ENCODE measurements around the gene BLVRB.
"Not testable (repeated sequence)": the region's sequence is repeated elsewhere in the genome, so short reads cannot be mapped to it uniquely, and the experiment has no call there.

The BLVRB gene

DNA sequence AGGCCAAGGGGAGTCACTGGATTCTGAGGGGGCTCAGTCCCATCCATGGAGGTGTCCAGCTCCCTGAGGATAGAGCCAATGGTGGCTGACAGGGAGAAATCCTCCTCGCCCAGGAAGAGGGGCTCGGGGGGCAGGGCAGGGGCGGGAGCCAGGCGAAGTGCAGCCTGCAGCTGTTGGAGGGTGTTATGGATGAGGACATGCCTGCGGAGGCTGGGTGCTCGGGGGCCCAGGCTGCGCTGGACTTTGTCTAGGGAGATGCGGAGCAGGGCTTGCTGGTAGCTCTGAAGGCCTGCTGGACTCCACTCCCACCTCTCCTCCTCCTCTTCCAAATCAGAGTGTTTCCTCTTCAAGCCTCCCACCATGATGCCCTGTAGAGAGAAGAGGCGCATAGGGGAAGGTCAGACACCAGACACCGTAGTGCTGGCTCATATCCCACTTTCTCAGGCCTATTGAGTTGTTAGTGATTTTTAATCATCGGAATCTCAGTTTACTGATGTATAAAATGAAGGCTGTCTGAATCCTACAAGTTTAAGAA lies 23.8 kb downstream of the BLVRB start:
- no peaks in the 10 kb centered on the region for H4K20me1 ChIP-seq (ENCODE audit: insufficient read depth, low read length)
- H2AFZ ChIP-seq (ENCODE audit: low read length), result no peak overlapping the region
- H3K4me2 ChIP-seq (ENCODE audit: low read length), result peak overlapping the region; percentile 87
- no peaks in the 10 kb centered on the region for H3F3A ChIP-seq (ENCODE audit: insufficient read depth, low read length)
- no peaks in the 10 kb centered on the region for H3K27me3 ChIP-seq (ENCODE audit: insufficient read depth, low read length)
- TF ChIP-seq EZH2 (IDR thresholded peaks at IDR 0.05; ENCODE audit: borderline replicate concordance, low read length), result no peak
- TF ChIP-seq, protein P1, sequence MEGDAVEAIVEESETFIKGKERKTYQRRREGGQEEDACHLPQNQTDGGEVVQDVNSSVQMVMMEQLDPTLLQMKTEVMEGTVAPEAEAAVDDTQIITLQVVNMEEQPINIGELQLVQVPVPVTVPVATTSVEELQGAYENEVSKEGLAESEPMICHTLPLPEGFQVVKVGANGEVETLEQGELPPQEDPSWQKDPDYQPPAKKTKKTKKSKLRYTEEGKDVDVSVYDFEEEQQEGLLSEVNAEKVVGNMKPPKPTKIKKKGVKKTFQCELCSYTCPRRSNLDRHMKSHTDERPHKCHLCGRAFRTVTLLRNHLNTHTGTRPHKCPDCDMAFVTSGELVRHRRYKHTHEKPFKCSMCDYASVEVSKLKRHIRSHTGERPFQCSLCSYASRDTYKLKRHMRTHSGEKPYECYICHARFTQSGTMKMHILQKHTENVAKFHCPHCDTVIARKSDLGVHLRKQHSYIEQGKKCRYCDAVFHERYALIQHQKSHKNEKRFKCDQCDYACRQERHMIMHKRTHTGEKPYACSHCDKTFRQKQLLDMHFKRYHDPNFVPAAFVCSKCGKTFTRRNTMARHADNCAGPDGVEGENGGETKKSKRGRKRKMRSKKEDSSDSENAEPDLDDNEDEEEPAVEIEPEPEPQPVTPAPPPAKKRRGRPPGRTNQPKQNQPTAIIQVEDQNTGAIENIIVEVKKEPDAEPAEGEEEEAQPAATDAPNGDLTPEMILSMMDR (IDR thresholded peaks at IDR 0.05; ENCODE audit: low read length), result no peak
- H3K9me2 ChIP-seq (ENCODE audit: low read depth, low read length), result no peaks in the 10 kb centered on the region
- H3K36me3 ChIP-seq (ENCODE audit: insufficient read depth, low read length), result peaks cover 21% of the 10 kb centered on the region; the same call in 1 of the 2 replicates
- peak overlapping the region; percentile 81 for H3K9ac ChIP-seq (ENCODE audit: low read length)
- no peaks in the 10 kb centered on the region for H3K9me3 ChIP-seq (ENCODE audit: low read length)
- peaks cover 13% of the 10 kb centered on the region for H3K4me1 ChIP-seq (ENCODE audit: insufficient read depth, low read length, severe bottlenecking)
- H3K79me2 ChIP-seq (ENCODE audit: insufficient read depth, low read length), result peaks cover 10% of the 10 kb centered on the region
- peak overlapping the region; percentile 88 for H3K4me3 ChIP-seq (ENCODE audit: low read depth, low read length, poor library complexity, severe bottlenecking)
- peak overlapping the region; percentile 69 for H3K27ac ChIP-seq (ENCODE audit: low read depth, low read length, poor library complexity, severe bottlenecking)

DNA sequence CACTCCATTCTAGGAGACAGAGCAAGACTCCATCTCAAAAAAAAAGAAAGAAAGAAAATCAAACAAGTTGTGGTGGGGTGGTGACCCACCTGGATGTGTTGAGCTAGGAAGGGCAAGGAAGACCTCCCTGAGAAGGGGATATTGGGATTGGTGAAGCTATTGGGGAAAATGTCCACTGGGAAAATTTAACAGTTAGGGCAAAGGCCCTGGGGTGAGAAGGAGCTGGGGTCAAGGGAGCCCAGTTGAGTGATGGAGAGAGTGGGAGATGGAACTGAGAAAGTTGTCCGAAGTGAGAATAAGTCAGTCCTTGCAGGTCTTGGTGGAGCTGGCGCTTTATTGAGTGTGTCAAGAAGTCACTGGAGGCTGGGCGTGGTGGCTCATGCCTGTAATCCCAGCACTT lies 27.3 kb downstream of the BLVRB start:
- H3K4me2 ChIP-seq (ENCODE audit: low read length), result no peak overlapping the region
- H3K36me3 ChIP-seq (ENCODE audit: insufficient read depth, low read length), result peaks cover 21% of the 10 kb centered on the region; the same call in 1 of the 2 replicates
- H3K4me3 ChIP-seq (ENCODE audit: low read depth, low read length, poor library complexity, severe bottlenecking), result no peak overlapping the region
- H3K9ac ChIP-seq (ENCODE audit: low read length), result no peak overlapping the region
- TF ChIP-seq EZH2 (IDR thresholded peaks at IDR 0.05; ENCODE audit: borderline replicate concordance, low read length), result no peak
- TF ChIP-seq, protein P1 (IDR thresholded peaks at IDR 0.05; ENCODE audit: low read length), result no peak
- no peak overlapping the region for H2AFZ ChIP-seq (ENCODE audit: low read length)
- no peaks in the 10 kb centered on the region for H3K9me3 ChIP-seq (ENCODE audit: low read length)
- no peaks in the 10 kb centered on the region for H3K9me2 ChIP-seq (ENCODE audit: low read depth, low read length)
- H3F3A ChIP-seq (ENCODE audit: insufficient read depth, low read length), result no peaks in the 10 kb centered on the region
- H3K27ac ChIP-seq (ENCODE audit: low read depth, low read length, poor library complexity, severe bottlenecking), result peak overlapping the region; percentile 17
- H3K79me2 ChIP-seq (ENCODE audit: insufficient read depth, low read length), result peaks cover 10% of the 10 kb centered on the region
- H4K20me1 ChIP-seq (ENCODE audit: insufficient read depth, low read length), result no peaks in the 10 kb centered on the region
- H3K27me3 ChIP-seq (ENCODE audit: insufficient read depth, low read length), result no peaks in the 10 kb centered on the region
- H3K4me1 ChIP-seq (ENCODE audit: insufficient read depth, low read length, severe bottlenecking), result peaks cover 31% of the 10 kb centered on the region

DNA sequence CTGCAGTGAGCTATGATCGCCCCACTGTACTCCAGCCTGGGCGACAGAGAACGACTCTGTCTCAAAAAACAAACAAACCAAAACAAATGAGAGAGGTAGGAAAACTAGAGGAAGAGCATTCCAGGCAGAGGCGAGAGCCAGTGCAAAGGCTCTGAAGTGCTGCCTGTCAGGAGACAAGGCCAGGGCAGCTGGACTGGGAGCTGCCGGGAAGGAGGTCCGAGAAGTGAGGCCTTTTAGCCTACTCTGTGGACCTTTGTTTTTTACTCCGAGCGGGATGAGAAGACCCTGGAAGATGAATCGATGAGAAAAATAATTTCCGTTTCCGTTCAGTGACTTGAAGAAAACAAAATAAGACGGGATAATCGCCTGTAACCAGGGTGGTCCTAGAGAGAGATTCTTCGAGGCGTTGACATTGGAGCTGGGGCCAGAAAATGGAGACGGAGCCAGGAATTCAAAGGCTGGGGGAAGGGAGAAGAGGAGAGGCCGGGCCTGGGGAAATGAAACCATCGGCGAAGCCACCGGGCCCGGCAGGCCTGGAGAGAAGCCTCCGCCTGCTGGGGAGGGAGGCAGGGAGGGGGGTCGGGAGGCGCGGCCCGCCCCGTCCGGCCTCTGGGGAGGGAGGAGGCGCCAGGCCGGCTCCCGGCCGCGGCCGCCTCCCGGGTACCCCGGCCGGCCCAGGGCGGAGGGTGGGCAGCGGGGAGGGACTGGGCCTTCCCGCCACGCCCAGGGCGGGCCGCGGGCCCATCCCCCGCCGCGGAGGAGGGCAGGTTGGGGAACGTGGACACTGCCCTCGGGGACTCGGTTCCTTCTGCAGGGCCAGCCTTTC lies 31.9 kb downstream of the BLVRB start:
- Histone ChIP-seq H3K4me3 (ENCODE audit: low read depth, low read length, poor library complexity, severe bottlenecking) (peak overlapping the region; percentile 50), H3K36me3 (ENCODE audit: insufficient read depth, low read length) (no peaks in the 10 kb centered on the region), H4K20me1 (ENCODE audit: insufficient read depth, low read length) (no peaks in the 10 kb centered on the region), H3K9me2 (ENCODE audit: low read depth, low read length) (no peaks in the 10 kb centered on the region), H3K27ac (ENCODE audit: low read depth, low read length, poor library complexity, severe bottlenecking) (peak overlapping the region; percentile 87), H3F3A (ENCODE audit: insufficient read depth, low read length) (no peaks in the 10 kb centered on the region), H3K4me1 (ENCODE audit: insufficient read depth, low read length, severe bottlenecking) (peaks cover 26% of the 10 kb centered on the region), H2AFZ (ENCODE audit: low read length) (peak overlapping the region; percentile 86; the same call in 1 of the 2 replicates), H3K27me3 (ENCODE audit: insufficient read depth, low read length) (no peaks in the 10 kb centered on the region), H3K9ac (ENCODE audit: low read length) (peak overlapping the region; percentile 52), H3K79me2 (ENCODE audit: insufficient read depth, low read length) (no peaks in the 10 kb centered on the region), H3K9me3 (ENCODE audit: low read length) (no peaks in the 10 kb centered on the region), H3K4me2 (ENCODE audit: low read length) (peak overlapping the region; percentile 63)
- TF ChIP-seq, protein P1 (IDR thresholded peaks at IDR 0.05; ENCODE audit: low read length), result no peak
- TF ChIP-seq EZH2 (IDR thresholded peaks at IDR 0.05; ENCODE audit: borderline replicate concordance, low read length), result no peak

DNA sequence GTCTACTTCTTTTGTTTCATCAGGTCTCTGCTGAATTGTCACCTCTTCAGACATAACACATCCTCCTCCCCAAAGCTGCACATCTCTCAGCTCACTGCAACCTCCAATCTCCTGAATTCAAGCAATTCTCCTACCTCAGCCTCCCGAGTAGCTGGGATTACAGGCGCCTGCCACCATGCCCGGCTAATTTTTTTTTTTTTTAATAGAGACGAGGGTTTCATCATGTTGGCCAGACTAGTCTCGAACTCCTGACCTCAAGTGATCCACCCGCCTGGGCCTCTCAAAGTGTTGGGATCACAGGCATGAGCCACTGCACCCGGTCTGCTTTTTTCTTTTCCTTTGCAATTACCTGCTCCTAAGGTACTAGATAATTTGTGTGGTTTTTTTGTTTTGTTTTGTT lies 32.8 kb downstream of the BLVRB start:
- not testable (repeated sequence) for H3K9me3 ChIP-seq (ENCODE audit: low read length); H3K79me2 ChIP-seq (ENCODE audit: insufficient read depth, low read length); H3K27me3 ChIP-seq (ENCODE audit: insufficient read depth, low read length); H3K9me2 ChIP-seq (ENCODE audit: low read depth, low read length); H3K4me3 ChIP-seq (ENCODE audit: low read depth, low read length, poor library complexity, severe bottlenecking); H4K20me1 ChIP-seq (ENCODE audit: insufficient read depth, low read length); H3F3A ChIP-seq (ENCODE audit: insufficient read depth, low read length); H3K36me3 ChIP-seq (ENCODE audit: insufficient read depth, low read length); H3K9ac ChIP-seq (ENCODE audit: low read length); H2AFZ ChIP-seq (ENCODE audit: low read length); H3K4me2 ChIP-seq (ENCODE audit: low read length)
- Histone ChIP-seq H3K4me1 (ENCODE audit: insufficient read depth, low read length, severe bottlenecking) (peaks cover 26% of the 10 kb centered on the region), H3K27ac (ENCODE audit: low read depth, low read length, poor library complexity, severe bottlenecking) (peak overlapping the region; percentile 63)

Measured in OCI-LY1 (cell line).